Measurements from ENCODE around the gene IFT88. TPM values are rescaled to one million over a fixed set of nuclear protein-coding genes. Genes with fewer than 3 reads are reported as not detected.

IFT88 gene
- total and polyA plus RNA-seq, 7 donors: 6.6 to 21.8 (median 13.8) TPM

GRCh38 chr13:20588529-20589110, 21.7 kb downstream of the IFT88 start:
- 31 to 62% methylated on average over 4 of the region's 4 CpGs for WGBS, 2 donors
- Histone ChIP-seq H3K4me1 (no peaks in the 10 kb centered on the region), H3K27ac (no peak overlapping the region), H3K9me3 (peaks cover 0 to 4% (median 0%) of the 10 kb centered on the region in 4 donors), H3K4me3 (no peak overlapping the region), H3K27me3 (no peaks in the 10 kb centered on the region), H3K36me3 (peaks cover 3 to 24% (median 12%) of the 10 kb centered on the region in 4 donors)
- TF ChIP-seq CTCF (IDR thresholded peaks at IDR 0.05): no peak
- no peak for TF ChIP-seq POLR2A (IDR thresholded peaks at IDR 0.05)
- TF ChIP-seq EP300 (IDR thresholded peaks at IDR 0.05): no peak
- no peak for TF ChIP-seq POLR2AphosphoS5 (IDR thresholded peaks at IDR 0.05)
- DNase-seq: no peak
- intact Hi-C loops (cut with DNase I): no loop called here

GRCh38 chr13:20590561-20590960, 23.6 kb downstream of the IFT88 start:
- Histone ChIP-seq H3K27me3 (no peaks in the 10 kb centered on the region), H3K9me3 (no peaks in the 10 kb centered on the region), H3K36me3 (peaks cover 0 to 19% (median 0%) of the 10 kb centered on the region in 4 donors), H3K27ac (no peak overlapping the region), H3K4me3 (no peak overlapping the region), H3K4me1 (no peaks in the 10 kb centered on the region)
- intact Hi-C loops (cut with DNase I): no loop called here
- no peak for DNase-seq
- TF ChIP-seq POLR2AphosphoS5 (IDR thresholded peaks at IDR 0.05): no peak
- WGBS, 2 donors: 20 to 71% methylated on average over 2 of the region's 2 CpGs

- intact Hi-C loops (cut with DNase I): no loop called here
- Histone ChIP-seq H3K27ac (no peak overlapping the region), H3K27me3 (no peaks in the 10 kb centered on the region), H3K4me1 (no peaks in the 10 kb centered on the region), H3K4me3 (no peak overlapping the region), H3K36me3 (peaks cover 0 to 28% (median 3%) of the 10 kb centered on the region in 4 donors), H3K9me3 (no peaks in the 10 kb centered on the region)
- no peak for DNase-seq
- WGBS, 2 donors: 90 to 94% methylated on average over 4 of the region's 4 CpGs
- TF ChIP-seq CTCF (IDR thresholded peaks at IDR 0.05) (no peak), EP300 (IDR thresholded peaks at IDR 0.05) (no peak), POLR2AphosphoS5 (IDR thresholded peaks at IDR 0.05) (no peak), POLR2A (IDR thresholded peaks at IDR 0.05) (no peak)
These were observed 25.6 kb downstream of the IFT88 start for GRCh38 chr13:20592606-20593005.

GRCh38 chr13:20594280-20594679, 27.3 kb downstream of the IFT88 start:
- H3K36me3 ChIP-seq: peaks cover 0 to 43% (median 3%) of the 10 kb centered on the region in 4 donors

GRCh38 chr13:20607015-20607414, 40.1 kb downstream of the IFT88 start:
- TF ChIP-seq POLR2A (IDR thresholded peaks at IDR 0.05) (no peak), EP300 (IDR thresholded peaks at IDR 0.05) (no peak), POLR2AphosphoS5 (IDR thresholded peaks at IDR 0.05) (no peak), CTCF (IDR thresholded peaks at IDR 0.05) (no peak)
- H3K36me3 ChIP-seq: peaks cover 0 to 50% (median 14%) of the 10 kb centered on the region in 4 donors

More at GRCh38 chr13:20594280-20594679, 27.3 kb downstream of the IFT88 start:
- Histone ChIP-seq H3K27me3 (no peaks in the 10 kb centered on the region), H3K4me3 (no peak overlapping the region), H3K27ac (no peak overlapping the region), H3K4me1 (no peaks in the 10 kb centered on the region), H3K9me3 (no peaks in the 10 kb centered on the region)
- DNase-seq: no peak
- no peak for TF ChIP-seq POLR2A (IDR thresholded peaks at IDR 0.05)
- no peak for TF ChIP-seq CTCF (IDR thresholded peaks at IDR 0.05)
- no peak for TF ChIP-seq EP300 (IDR thresholded peaks at IDR 0.05)
- TF ChIP-seq POLR2AphosphoS5 (IDR thresholded peaks at IDR 0.05): no peak
- WGBS, 2 donors: 82 to 84% methylated on average over 2 of the region's 2 CpGs
- intact Hi-C loops (cut with DNase I): no loop called here

More at GRCh38 chr13:20607015-20607414, 40.1 kb downstream of the IFT88 start:
- Histone ChIP-seq H3K9me3 (no peaks in the 10 kb centered on the region), H3K27ac (no peak overlapping the region), H3K27me3 (no peaks in the 10 kb centered on the region), H3K4me3 (no peak overlapping the region), H3K4me1 (no peaks in the 10 kb centered on the region)
- DNase-seq: no peak
- WGBS, 2 donors: 96 to 98% methylated on average over 15 of the region's 15 CpGs
- intact Hi-C loops (cut with DNase I): no loop called here
